WTC11 (cell line): ENCODE data around the gene STAT3. TPM values are rescaled to one million over a fixed set of nuclear protein-coding genes. Genes with fewer than 3 reads are reported as not detected.

ENCODE experiments used
- ATAC-seq: fragments of 200-7000 bp; cut with Tn5 transposase; 2 replicates; pipeline ENCODE4 v1.10.0; 2021; ENCODE audit warnings: mild to moderate bottlenecking, moderate library complexity
- CTCF ChIA-PET: fragments of 300-600 bp; sonication (Branson Sonifier 250); formaldehyde crosslinking; loops from one replicate; lab custom pipeline; 2021; ENCODE audit warnings: antibody characterized with exemption; lab: Charles Lee
- POLR2A ChIA-PET: fragments of 350-600 bp; sonication (Branson Sonifier 250); formaldehyde crosslinking; loops from one replicate; lab custom pipeline; 2021; ENCODE audit warnings: antibody characterized with exemption; lab: Charles Lee
- DNase-seq: peaks from one replicate; pipeline ENCODE4 v3.0.0; 2021; ENCODE audit warnings: low spot score
- H3K27ac Mint-ChIP-seq: 2 replicates; pipeline ENCODE4 v1.8.0; 2021; ENCODE audit warnings: mixed read lengths
- H3K27me3 Mint-ChIP-seq: 2 replicates; pipeline ENCODE4 v1.8.0; 2021; ENCODE audit warnings: low read depth, mild to moderate bottlenecking, moderate library complexity, mixed read lengths
- H3K36me3 Mint-ChIP-seq: 2 replicates; pipeline ENCODE4 v1.8.0; 2021; ENCODE audit warnings: mixed read lengths
- H3K4me1 Mint-ChIP-seq: 2 replicates; pipeline ENCODE4 v1.8.0; 2022; ENCODE audit warnings: mixed read lengths
- H3K4me3 Mint-ChIP-seq: 2 replicates; pipeline ENCODE4 v1.8.0; 2021; ENCODE audit warnings: mild to moderate bottlenecking, moderate library complexity, mixed read lengths
- H3K9me3 Mint-ChIP-seq: 2 replicates; pipeline ENCODE4 v1.8.0; 2021; ENCODE audit warnings: mixed read lengths
- CREM ChIP-seq: sonication (generic); formaldehyde crosslinking; IDR thresholded peaks from 2 replicates; pipeline ENCODE4 v1.8.1; 2022; ENCODE audit warnings: mild to moderate bottlenecking, missing genetic modification reagents, moderate library complexity
- CTCF ChIP-seq: fragments of 200-600 bp; IDR thresholded peaks from 2 replicates; pipeline ENCODE4 v1.8.0; 2022; ENCODE audit warnings: antibody characterized with exemption
- E2F1 ChIP-seq: sonication (generic); formaldehyde crosslinking; IDR thresholded peaks from 2 replicates; pipeline ENCODE4 v1.8.0; 2022; ENCODE audit warnings: mild to moderate bottlenecking, missing genetic modification reagents
- KAT7 ChIP-seq: sonication (generic); formaldehyde crosslinking; IDR thresholded peaks from 2 replicates; pipeline ENCODE4 v1.8.1; 2023; ENCODE audit warnings: missing genetic modification reagents, mild to moderate bottlenecking, borderline replicate concordance
- MLX ChIP-seq: sonication (generic); formaldehyde crosslinking; IDR thresholded peaks from 2 replicates; pipeline ENCODE4 v1.8.1; 2023; ENCODE audit warnings: mild to moderate bottlenecking, missing genetic modification reagents, moderate library complexity
- NFE2L1 ChIP-seq: sonication (generic); formaldehyde crosslinking; IDR thresholded peaks from 2 replicates; pipeline ENCODE4 v1.8.1; 2023; ENCODE audit warnings: missing genetic modification reagents
- NR3C1 ChIP-seq: sonication (generic); formaldehyde crosslinking; conservative IDR thresholded peaks from 2 replicates; pipeline ENCODE4 v1.8.1; 2023; ENCODE audit warnings: low read depth, mild to moderate bottlenecking, missing genetic modification reagents
- PREB ChIP-seq: sonication (generic); formaldehyde crosslinking; IDR thresholded peaks from 2 replicates; pipeline ENCODE4 v1.8.1; 2022; ENCODE audit warnings: mild to moderate bottlenecking, missing genetic modification reagents, moderate library complexity, borderline replicate concordance
- SMAD4 ChIP-seq: sonication (generic); formaldehyde crosslinking; IDR thresholded peaks from 2 replicates; pipeline ENCODE4 v1.8.0; 2022; ENCODE audit warnings: mild to moderate bottlenecking, missing genetic modification reagents
- TCF7 ChIP-seq: sonication (generic); formaldehyde crosslinking; IDR thresholded peaks from 2 replicates; pipeline ENCODE4 v1.8.0; 2022; ENCODE audit warnings: mild to moderate bottlenecking, low read depth, missing genetic modification reagents, moderate library complexity
- ZBTB43 ChIP-seq: sonication (generic); formaldehyde crosslinking; IDR thresholded peaks from 2 replicates; pipeline ENCODE4 v1.8.1; 2023; ENCODE audit warnings: mild to moderate bottlenecking, missing genetic modification reagents
- ZNF138 ChIP-seq: sonication (generic); formaldehyde crosslinking; conservative IDR thresholded peaks from 2 replicates; pipeline ENCODE4 v1.8.1; 2022; ENCODE audit warnings: mild to moderate bottlenecking, moderate library complexity, missing genetic modification reagents
- ZNF396 ChIP-seq: fragments of 250-450 bp; sonication (Bioruptor Pico); IDR thresholded peaks from 2 replicates; pipeline ENCODE4 v1.8.0; 2021; ENCODE audit warnings: mild to moderate bottlenecking, moderate library complexity, borderline replicate concordance
- ZNF425 ChIP-seq: fragments of 250-450 bp; sonication (Bioruptor Pico); conservative IDR thresholded peaks from 2 replicates; pipeline ENCODE4 v1.9.0; 2021; ENCODE audit warnings: mild to moderate bottlenecking
- ZSCAN18 ChIP-seq: fragments of 250-450 bp; sonication (Bioruptor Pico); IDR thresholded peaks from 2 replicates; pipeline ENCODE4 v2.1.2; 2022; ENCODE audit warnings: mild to moderate bottlenecking, moderate library complexity
- total RNA-seq: library from RNA; stranded (reverse); gene quantifications from 3 replicates; pipeline ENCODE4 v1.2.3, GENCODE V29; 2021

STAT3 gene
- total RNA-seq, 1 experiment from 2014 or later, result 98.0 TPM

GRCh38 chr17:42296012-42296411, 92.2 kb downstream of the STAT3 start:
- ChIA-PET POLR2A (interaction anchor here (0.5 kb wide), 1 partner anchor 26 kb away, joined by 3 read pairs; no protein-coding TSS in a partner anchor), CTCF (interaction anchor here (1.0 to 2.0 kb wide), 5 partner anchors 16 to 110 kb away, joined by 3 to 6 read pairs (median 5); no protein-coding TSS in a partner anchor)
- Mint-ChIP-seq H3K4me3 (no peak overlapping the region), H3K27ac (no peak overlapping the region), H3K36me3 (no peaks in the 10 kb centered on the region), H3K9me3 (no peaks in the 10 kb centered on the region), H3K27me3 (no peaks in the 10 kb centered on the region), H3K4me1 (no peaks in the 10 kb centered on the region)
- ATAC-seq, result no peak
- no peak for DNase-seq
- TF ChIP-seq CREM (CRISPR knock-in tag) (no peak), MLX (CRISPR knock-in tag) (no peak), CTCF (no peak), ZNF425 (CRISPR knock-in tag) (no peak), NR3C1 (CRISPR knock-in tag) (no peak), E2F1 (CRISPR knock-in tag) (no peak), SMAD4 (CRISPR knock-in tag) (no peak), PREB (CRISPR knock-in tag) (no peak), ZBTB43 (no peak), ZNF138 (CRISPR knock-in tag) (no peak), TCF7 (CRISPR knock-in tag) (no peak), ZSCAN18 (no peak), ZNF396 (no peak), KAT7 (no peak), NFE2L1 (CRISPR knock-in tag) (no peak)
